GM12878 (cell line): ENCODE data around the gene TIMP4. TPM values are rescaled to one million over a fixed set of nuclear protein-coding genes. Genes with fewer than 3 reads are reported as not detected.
A peak's percentile ranks its signal among the peaks of the same experiment; 100 is the strongest.

Source experiments
- ATAC-seq: fragments of 200-7000 bp; cut with Tn5 transposase; 3 replicates; pipeline ENCODE4 v1.9.1; 2020; ENCODE audit warnings: mild to moderate bottlenecking, moderate library complexity
- BruUV-seq: library from RNA; stranded (reverse); fragments of 400-500 nt; replicated peaks from 2 replicates; lab custom pipeline; 2021; lab: Mats Ljungman, UMichigan
- CTCF ChIA-PET: fragments of 300-600 bp; sonication (Branson Sonifier 250); formaldehyde crosslinking; extraction: SDS; loops from one replicate; lab custom pipeline; 2021; ENCODE audit warnings: inconsistent platforms; lab: Yijun Ruan, JAX
- POLR2A ChIA-PET: fragments of 350-600 bp; formaldehyde crosslinking; extraction: SDS; loops from one replicate; lab custom pipeline; 2021; ENCODE audit warnings: inconsistent platforms; lab: Charles Lee
- RAD21 ChIA-PET: fragments of 300-600 bp; sonication (Branson Sonifier 250); formaldehyde crosslinking; loops from one replicate; lab custom pipeline; 2023; ENCODE audit warnings: antibody characterized with exemption; ENCODE audit not compliant: unreplicated experiment; lab: Charles Lee
- SMC1A ChIA-PET: fragments of 300-600 bp; sonication (Branson Sonifier 250); formaldehyde crosslinking; loops from one replicate; lab custom pipeline; 2023; ENCODE audit not compliant: unreplicated experiment, uncharacterized antibody; lab: Charles Lee
- DNase-seq: peaks from one replicate; pipeline ENCODE4 v3.0.0-alpha.2; 2011; ENCODE audit warnings: low read depth, low spot score
- FAIRE-seq: peaks from 3 replicates; lab custom pipeline; 2011; peaks lifted over from hg19 to GRCh38; lab: Jason Lieb, UNC
- H2AFZ ChIP-seq: 2 replicates; pipeline ENCODE4 v1.6.0; 2011; ENCODE audit warnings: low read depth, low read length, control low read depth; ENCODE audit not compliant: control insufficient read depth
- H3K27ac ChIP-seq: 2 replicates; pipeline ENCODE4 v1.5.1; 2011; ENCODE audit warnings: control low read depth; ENCODE audit not compliant: control insufficient read depth, insufficient read depth
- H3K27me3 ChIP-seq, 2 experiments: replicated peaks in 1 of 2; 2 replicates each; pipeline versions ENCODE4 v1.6.0 to v1.6.1; 2011; ENCODE audit warnings: low read length in 1 of 2; ENCODE audit not compliant: control insufficient read depth in 2 of 2, insufficient read depth in 2 of 2
- H3K36me3 ChIP-seq, 2 experiments: 2 replicates each; pipeline ENCODE4 v1.5.1; 2011; ENCODE audit warnings: low read length in 1 of 2; ENCODE audit not compliant: control insufficient read depth in 2 of 2, insufficient read depth in 2 of 2
- H3K4me1 ChIP-seq: 2 replicates; pipeline ENCODE4 v1.6.1; 2011; ENCODE audit warnings: mild to moderate bottlenecking, low read length, moderate library complexity, mixed read lengths; ENCODE audit not compliant: control insufficient read depth, insufficient read depth
- H3K4me2 ChIP-seq: 2 replicates; pipeline ENCODE4 v1.6.0; 2011; ENCODE audit warnings: control low read depth; ENCODE audit not compliant: control insufficient read depth, insufficient read depth
- H3K4me3 ChIP-seq: fragments of 200-600 bp; sonication (generic); 2 replicates; pipeline ENCODE4 v1.5.1; 2016
- H3K79me2 ChIP-seq: 2 replicates; pipeline ENCODE4 v1.6.0; 2011; ENCODE audit warnings: low read length; ENCODE audit not compliant: control insufficient read depth, insufficient read depth
- H3K9ac ChIP-seq: 2 replicates; pipeline ENCODE4 v1.8.0; 2011; ENCODE audit warnings: low read length, control low read depth, mixed read lengths; ENCODE audit not compliant: control insufficient read depth, insufficient read depth
- H3K9me3 ChIP-seq: replicated peaks from 3 replicates; pipeline ENCODE4 v1.5.1; 2011; ENCODE audit warnings: mild to moderate bottlenecking, low read length; ENCODE audit not compliant: control insufficient read depth, insufficient read depth
- H4K20me1 ChIP-seq: 2 replicates; pipeline ENCODE4 v1.6.0; 2011; ENCODE audit not compliant: control insufficient read depth, insufficient read depth
- BACH1 ChIP-seq: fragments of 450-650 bp; IDR thresholded peaks from 2 replicates; pipeline ENCODE4 v1.6.1; 2017; ENCODE audit warnings: mild to moderate bottlenecking, borderline replicate concordance
- BCL11A ChIP-seq: IDR thresholded peaks from 2 replicates; pipeline ENCODE4 v1.6.1; 2011; ENCODE audit warnings: low read depth, low read length
- CHD1 ChIP-seq: IDR thresholded peaks from 2 replicates; pipeline ENCODE4 v1.6.1; 2012; ENCODE audit warnings: low read depth, low read length, improper control_type of control experiment
- CHD4 ChIP-seq: fragments of 200-600 bp; sonication (generic); IDR thresholded peaks from 2 replicates; pipeline ENCODE4 v1.6.1; 2016; ENCODE audit warnings: mild to moderate bottlenecking
- CTCF ChIP-seq, 3 experiments: IDR thresholded peaks in 2 of 3; conservative IDR thresholded peaks in 1 of 3; 2 replicates each; pipeline ENCODE4 v1.5.1; 2011; ENCODE audit warnings: low read depth in 3 of 3, low read length in 3 of 3, mild to moderate bottlenecking in 3 of 3, control low read depth in 2 of 3, moderate library complexity in 2 of 3, inconsistent platforms in 1 of 3, mixed read lengths in 1 of 3; ENCODE audit not compliant: control insufficient read depth in 2 of 3, insufficient read depth in 1 of 3; ENCODE audit errors: extremely low read depth in 1 of 3
- FOXK2 ChIP-seq: fragments of 450-650 bp; IDR thresholded peaks from 2 replicates; pipeline ENCODE4 v1.6.1; 2017; ENCODE audit warnings: mild to moderate bottlenecking, moderate library complexity
- NFYA ChIP-seq: IDR thresholded peaks from 2 replicates; pipeline ENCODE4 v1.6.1; 2011; ENCODE audit warnings: low read depth, mild to moderate bottlenecking, low read length, improper control_type of control experiment, borderline replicate concordance
- POLR2AphosphoS5 ChIP-seq: IDR thresholded peaks from 2 replicates; pipeline ENCODE4 v1.6.1; 2011; ENCODE audit warnings: mild to moderate bottlenecking, low read length, inconsistent platforms
- RAD21 ChIP-seq: IDR thresholded peaks from 2 replicates; pipeline ENCODE4 v1.6.1; 2011; ENCODE audit warnings: mild to moderate bottlenecking, low read depth, low read length, moderate library complexity; ENCODE audit not compliant: insufficient read depth
- RAD51 ChIP-seq: fragments of 450-650 bp; IDR thresholded peaks from 2 replicates; pipeline ENCODE4 v1.6.1; 2016; ENCODE audit warnings: moderate library complexity, mild to moderate bottlenecking, inconsistent platforms
- SMC3 ChIP-seq: IDR thresholded peaks from 2 replicates; pipeline ENCODE4 v1.6.1; 2011; ENCODE audit warnings: low read length, improper control_type of control experiment, borderline replicate concordance
- SREBF1 ChIP-seq: IDR thresholded peaks from 2 replicates; pipeline ENCODE4 v1.6.1; 2012; ENCODE audit warnings: mild to moderate bottlenecking, low read length
- STAT1 ChIP-seq: fragments of 450-650 bp; conservative IDR thresholded peaks from 2 replicates; pipeline ENCODE4 v1.6.1; 2014; ENCODE audit warnings: antibody characterized with exemption, mild to moderate bottlenecking
- ZNF24 ChIP-seq: fragments of 450-650 bp; IDR thresholded peaks from 2 replicates; pipeline ENCODE4 v1.6.1; 2017; ENCODE audit warnings: antibody characterized with exemption, mild to moderate bottlenecking
- ZNF274 ChIP-seq: IDR thresholded peaks from one replicate; pipeline ENCODE4 v1.8.0; 2011; ENCODE audit not compliant: insufficient read length, insufficient read depth
- WGBS: methylation state at CpG from one replicate; pipeline ENCODE4 v1.1.6; 2016; ENCODE audit warnings: low lambda C conversion rate; ENCODE audit not compliant: insufficient replicate concordance, insufficient coverage; ENCODE audit errors: missing lambda C conversion rate; 5-methylcytosine and 5-hydroxymethylcytosine counted together
- in situ Hi-C: fragments of 300-500 bp; cut with MboI; formaldehyde crosslinking; loops from 9 replicates; pipeline ENCODE4 v1.14.3; 2018; ENCODE audit warnings: mixed read lengths
- intact Hi-C: fragments of 100-400 bp; cut with micrococcal nuclease; formaldehyde crosslinking; loops from one replicate; pipeline ENCODE4 v1.14.2; 2022; ENCODE audit not compliant: unreplicated experiment
- polyA plus RNA-seq, 11 experiments: library from polyadenylated mRNA; depleted of rRNA in 4 of 11; unstranded in 6 of 11; stranded (reverse) in 5 of 11; fragments of >200 nt; fragmentation: Nextera tagmentation in 4 of 11; fragmentation: Illumina TruSeq in 1 of 11; extraction: Ambion mirVana in 4 of 11; extraction: Trizol in 1 of 11; gene quantifications; 1 replicate in 1 of 11; 2 replicates in 10 of 11; pipeline versions ENCODE4 v1.2.1 to v1.2.3, GENCODE V29; 2011 to 2016; ENCODE audit warnings: inconsistent platforms in 2 of 11, missing spikeins in 2 of 11, low read depth in 1 of 11
- total RNA-seq, 4 experiments: library from RNA; depleted of rRNA in 3 of 4; stranded (reverse); fragments of >200 nt in 3 of 4; fragmentation: Illumina TruSeq in 1 of 4; extraction: Trizol in 1 of 4; gene quantifications; 2 replicates each; pipeline versions ENCODE4 v1.2.1 to v1.2.3, GENCODE V29; 2013 to 2021
- TF ChIP-seq, protein P1 (sequence below): fragments of 450-650 bp; conservative IDR thresholded peaks from 2 replicates; pipeline ENCODE4 v1.6.1; 2017; ENCODE audit warnings: mild to moderate bottlenecking, moderate library complexity

TIMP4 gene
- total and polyA plus RNA-seq, 10 of the 15 experiments (the other 5 are each of a cell fraction or from before 2014, with no cell fraction given) = 0.07 TPM; not detected in 9

DNA sequence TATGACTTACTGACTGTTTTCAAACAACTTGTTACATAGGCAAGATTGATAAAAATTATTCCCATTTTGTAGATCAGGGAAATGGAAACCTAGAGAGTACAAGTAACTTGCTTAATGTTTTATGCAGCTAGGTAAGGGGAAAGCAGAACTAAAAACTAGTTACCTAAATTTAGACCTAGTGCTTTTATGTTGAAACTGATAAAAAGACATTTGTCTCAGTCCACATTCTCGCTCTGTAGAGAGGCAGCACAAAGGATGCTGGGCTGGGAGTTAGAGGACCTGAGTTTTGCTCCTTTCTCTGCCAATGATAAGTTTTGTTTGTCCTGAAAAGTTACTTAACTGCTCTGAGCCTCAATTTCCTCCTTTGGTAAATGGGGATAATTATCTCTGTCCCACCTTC lies 17.4 kb downstream of the TIMP4 start (continued):
- TF ChIP-seq POLR2AphosphoS5 = no peak
- no peak for TF ChIP-seq ZNF24

DNA sequence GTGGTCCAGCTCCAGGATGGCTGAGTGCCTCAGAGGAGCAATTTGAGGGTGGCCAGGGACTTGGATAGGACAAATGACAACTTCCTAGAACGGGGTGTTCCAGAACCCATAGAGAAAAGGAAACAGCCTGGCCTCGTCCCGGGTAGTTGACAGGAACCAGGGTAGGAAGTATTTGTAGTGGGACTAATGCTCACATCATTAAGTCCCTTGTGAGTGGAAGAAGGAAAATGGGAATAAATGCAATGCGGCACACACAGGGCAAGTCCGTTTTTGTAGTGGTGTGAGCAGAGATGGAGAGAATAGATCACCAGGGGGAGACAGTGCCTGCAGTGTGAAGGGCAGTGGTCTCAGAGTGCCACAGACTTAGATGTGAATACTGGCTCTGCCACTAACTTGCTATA lies 19.6 kb downstream of the TIMP4 start:
- H3K9me3 ChIP-seq = no peaks in the 10 kb centered on the region
- peaks cover 11% of the 10 kb centered on the region for H3K4me1 ChIP-seq
- no peaks in the 10 kb centered on the region for H3K79me2 ChIP-seq
- BruUV-seq = no TSS peak
- no peak overlapping the region for H3K9ac ChIP-seq
- H3K27me3 ChIP-seq = no peaks in the 10 kb centered on the region
- H3K27ac ChIP-seq = no peak overlapping the region
- TF ChIP-seq BCL11A (no peak), ZNF274 (no peak), RAD21 (peak; percentile 62), CHD4 (no peak), BACH1 (no peak), CHD1 (no peak), CTCF (IDR thresholded peaks at IDR 0.05 in 2 of 3, conservative IDR thresholded peaks at IDR 0.05 in 1 of 3; ENCODE audit: control insufficient read depth in 2 of 3, extremely low read depth in 1 of 3, insufficient read depth in 1 of 3, low read depth in 3 of 3, low read length in 3 of 3) (peak; percentile 27 to 55 (median 37); a peak in 4 of 6 replicates), RAD51 (no peak), STAT1 (no peak), SREBF1 (no peak), NFYA (no peak), SMC3 (peak; percentile 72), FOXK2 (no peak)
- TF ChIP-seq, protein P1, sequence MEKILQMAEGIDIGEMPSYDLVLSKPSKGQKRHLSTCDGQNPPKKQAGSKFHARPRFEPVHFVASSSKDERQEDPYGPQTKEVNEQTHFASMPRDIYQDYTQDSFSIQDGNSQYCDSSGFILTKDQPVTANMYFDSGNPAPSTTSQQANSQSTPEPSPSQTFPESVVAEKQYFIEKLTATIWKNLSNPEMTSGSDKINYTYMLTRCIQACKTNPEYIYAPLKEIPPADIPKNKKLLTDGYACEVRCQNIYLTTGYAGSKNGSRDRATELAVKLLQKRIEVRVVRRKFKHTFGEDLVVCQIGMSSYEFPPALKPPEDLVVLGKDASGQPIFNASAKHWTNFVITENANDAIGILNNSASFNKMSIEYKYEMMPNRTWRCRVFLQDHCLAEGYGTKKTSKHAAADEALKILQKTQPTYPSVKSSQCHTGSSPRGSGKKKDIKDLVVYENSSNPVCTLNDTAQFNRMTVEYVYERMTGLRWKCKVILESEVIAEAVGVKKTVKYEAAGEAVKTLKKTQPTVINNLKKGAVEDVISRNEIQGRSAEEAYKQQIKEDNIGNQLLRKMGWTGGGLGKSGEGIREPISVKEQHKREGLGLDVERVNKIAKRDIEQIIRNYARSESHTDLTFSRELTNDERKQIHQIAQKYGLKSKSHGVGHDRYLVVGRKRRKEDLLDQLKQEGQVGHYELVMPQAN = no peak
- TF ChIP-seq, all 136 proteins: peak for 3
- ChIA-PET POLR2A (interaction anchor here (1.4 kb wide), 1 partner anchor 345 kb away, joined by 6 read pairs; the partner anchor contains the start of gene TSEN2), CTCF (interaction anchor here (0.6 to 12.3 kb wide), 15 partner anchors 10 to 582 kb away, joined by 3 to 255 read pairs (median 6); partner anchors contain the start of gene TSEN2), RAD21 (interaction anchor here (0.6 to 7.3 kb wide), 11 partner anchors 8 to 340 kb away, joined by 3 to 139 read pairs (median 6); no protein-coding TSS in a partner anchor), SMC1A (interaction anchor here (1.1 to 10.7 kb wide), 13 partner anchors 12 to 345 kb away, joined by 3 to 187 read pairs (median 6); partner anchors contain the start of gene TSEN2)
- no peak overlapping the region for H2AFZ ChIP-seq
- H4K20me1 ChIP-seq = no peaks in the 10 kb centered on the region
- FAIRE-seq (no peak), DNase-seq (no peak), ATAC-seq (peak; percentile 69)
- no peaks in the 10 kb centered on the region for H3K36me3 ChIP-seq
- in situ Hi-C loops = loop anchor here (5.0 to 25.0 kb wide), 3 partner anchors 38 to 573 kb away; no protein-coding TSS in a partner anchor
- H3K4me2 ChIP-seq = no peak overlapping the region
- 81% methylated on average over 5 of the region's 5 CpGs for WGBS
- intact Hi-C loops = loop anchor here (1.0 to 5.0 kb wide), 6 partner anchors 56 to 583 kb away; partner anchors contain the start of gene MKRN2
- H3K4me3 ChIP-seq = no peak overlapping the region
